ENCODE results near the gene TRAPPC6A. TPM values are rescaled to one million over a fixed set of nuclear protein-coding genes. Genes with fewer than 3 reads are reported as not detected.
A peak's percentile ranks its signal among the peaks of the same experiment; 100 is the strongest.

TRAPPC6A gene
- total and polyA plus RNA-seq, 2 of the 13 experiments (the other 11 are each of a cell fraction or from before 2014, with no cell fraction given), result 6.5 to 21.0 TPM

DNA sequence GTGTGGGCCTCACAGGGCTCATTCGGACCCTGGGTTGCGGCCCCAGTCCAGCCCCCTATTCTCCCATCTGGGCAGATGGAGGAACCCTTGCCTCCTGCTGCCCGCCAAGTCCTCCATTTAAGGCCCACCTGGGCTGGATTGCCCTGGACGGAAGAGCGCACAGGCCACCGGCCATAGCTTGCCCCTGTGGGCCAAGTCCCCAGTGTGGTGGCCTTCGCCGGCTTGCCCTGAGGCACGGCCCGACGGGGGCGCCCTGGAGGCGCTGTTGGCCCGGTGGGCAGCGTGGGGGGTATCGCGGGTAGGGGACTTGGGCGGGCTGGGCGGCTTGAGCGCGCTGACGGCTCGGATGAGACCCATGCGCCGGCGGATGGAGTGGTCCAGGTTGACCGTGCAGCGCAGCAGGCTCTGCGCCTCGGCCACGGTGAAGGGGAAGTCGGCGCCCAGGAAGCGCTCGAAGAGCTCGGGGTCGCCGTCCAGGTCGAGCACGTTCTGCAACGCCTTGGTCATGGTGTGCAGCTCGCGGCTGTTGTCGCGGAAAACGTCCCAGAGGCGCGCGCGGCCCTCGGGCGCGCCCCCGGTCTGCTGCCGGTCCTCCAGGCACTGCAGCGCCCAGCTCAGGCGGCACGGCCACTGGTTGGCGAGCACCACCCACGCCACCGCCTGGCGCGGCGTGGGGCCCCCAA, 26.1 kb downstream of the TRAPPC6A start:
- DNase-seq (ENCODE audit: low spot score), result no peak
- no peak overlapping the region for H3K9ac ChIP-seq (ENCODE audit: insufficient read depth, low read depth, low read length)
- 92% methylated on average over 55 of the region's 64 CpGs for WGBS (ENCODE audit: low lambda C conversion rate)

DNA sequence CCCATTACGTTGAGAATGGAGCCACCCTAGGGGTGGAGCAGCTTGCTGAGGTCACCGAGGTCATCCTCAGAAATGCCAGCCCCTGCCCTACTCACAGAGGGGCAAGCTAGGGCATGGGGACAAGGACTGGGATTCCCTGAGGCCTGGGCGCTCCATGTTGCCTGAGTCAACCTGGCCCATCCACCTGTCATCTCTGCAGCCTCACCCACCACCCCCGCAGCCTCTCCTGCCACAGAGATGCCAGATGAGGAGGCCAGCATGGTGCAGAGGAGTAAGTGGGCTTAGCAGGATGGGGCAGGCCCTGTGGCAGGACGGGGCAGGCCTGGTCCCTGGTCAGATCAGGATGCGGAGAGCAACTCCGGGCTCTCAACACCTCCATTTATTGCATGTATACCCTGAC, 26.7 kb downstream of the TRAPPC6A start:
- no peaks in the 10 kb centered on the region for H3K36me3 ChIP-seq (replicated peaks in 1 of 2; ENCODE audit: control insufficient read depth in 1 of 2, insufficient read depth in 2 of 2, low read length in 2 of 2)
- H3K9ac ChIP-seq (ENCODE audit: insufficient read depth, low read depth, low read length), result no peak overlapping the region
- ChIA-PET POLR2A (interaction anchor here (1.0 kb wide), 1 partner anchor 15 kb away, joined by 4 read pairs; no protein-coding TSS in a partner anchor), CTCF (ENCODE audit: low intra/inter-chr PET ratio, low total read pairs) (no interaction called here)
- H2AFZ ChIP-seq (ENCODE audit: low read length), result no peak overlapping the region
- intact Hi-C loops (cut with micrococcal nuclease; ENCODE audit: unreplicated experiment), result no loop called here
- H3K9me3 ChIP-seq (ENCODE audit: low read length), result no peaks in the 10 kb centered on the region
- no peak overlapping the region for H3K4me3 ChIP-seq (replicated peaks in 1 of 3; ENCODE audit: insufficient read depth in 1 of 3, low read depth in 2 of 3, low read length in 3 of 3)
- ATAC-seq (no peak; the same call in 2 of the 3 replicates), DNase-seq (ENCODE audit: low spot score) (no peak), FAIRE-seq (no peak)
- H3K4me2 ChIP-seq (ENCODE audit: low read depth, low read length), result peak overlapping the region; percentile 18; the same call in 1 of the 2 replicates
- H3K27ac ChIP-seq (ENCODE audit: extremely low read length, insufficient read depth, low read length), result no peak overlapping the region
- no peaks in the 10 kb centered on the region for H4K20me1 ChIP-seq (ENCODE audit: insufficient read depth, low read length)
- peaks cover 0 to 8% of the 10 kb centered on the region in 2 experiments; a peak in 1 of 5 replicates for H3K27me3 ChIP-seq (ENCODE audit: control insufficient read depth in 1 of 2, insufficient read depth in 2 of 2, low read length in 2 of 2)
- TF ChIP-seq ZZZ3 (CRISPR knock-in tag; IDR thresholded peaks at IDR 0.05; ENCODE audit: borderline replicate concordance) (0 out of 2 replicates have a peak, but pooled peaks have one; percentile 26), AGO2 (optimal IDR thresholded peaks at IDR 0.05; ENCODE audit: low read depth, low read length) (peak; percentile 49), HNRNPL (IDR thresholded peaks at IDR 0.05; ENCODE audit: low read depth, low read length) (peak; percentile 64; the same call in 1 of the 2 replicates), RBM22 (optimal IDR thresholded peaks at IDR 0.05; ENCODE audit: low read length) (no peak)
- TF ChIP-seq, protein P1, sequence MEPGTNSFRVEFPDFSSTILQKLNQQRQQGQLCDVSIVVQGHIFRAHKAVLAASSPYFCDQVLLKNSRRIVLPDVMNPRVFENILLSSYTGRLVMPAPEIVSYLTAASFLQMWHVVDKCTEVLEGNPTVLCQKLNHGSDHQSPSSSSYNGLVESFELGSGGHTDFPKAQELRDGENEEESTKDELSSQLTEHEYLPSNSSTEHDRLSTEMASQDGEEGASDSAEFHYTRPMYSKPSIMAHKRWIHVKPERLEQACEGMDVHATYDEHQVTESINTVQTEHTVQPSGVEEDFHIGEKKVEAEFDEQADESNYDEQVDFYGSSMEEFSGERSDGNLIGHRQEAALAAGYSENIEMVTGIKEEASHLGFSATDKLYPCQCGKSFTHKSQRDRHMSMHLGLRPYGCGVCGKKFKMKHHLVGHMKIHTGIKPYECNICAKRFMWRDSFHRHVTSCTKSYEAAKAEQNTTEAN (CRISPR knock-in tag; conservative IDR thresholded peaks at IDR 0.05), result no peak
- peaks cover 48% of the 10 kb centered on the region for H3K4me1 ChIP-seq (ENCODE audit: insufficient read depth, low read length)
- WGBS (ENCODE audit: low lambda C conversion rate), result no CpG with 5 or more reads among the region's 7 CpGs
- H3K79me2 ChIP-seq (ENCODE audit: insufficient read depth, low read length), result no peaks in the 10 kb centered on the region
- BruUV-seq (replicated peaks), result no TSS peak
- in situ Hi-C loops (cut with HindIII; ENCODE audit: extremely low pct_ligation_motif_present, low pct_unique_long_range_greater_than_20kb), result no loop called here

More for the DNA sequence above, 26.1 kb downstream of the TRAPPC6A start:
- Histone ChIP-seq H3K36me3 (replicated peaks in 1 of 2; ENCODE audit: control insufficient read depth in 1 of 2, insufficient read depth in 2 of 2, low read length in 2 of 2) (no peaks in the 10 kb centered on the region), H4K20me1 (ENCODE audit: insufficient read depth, low read length) (no peaks in the 10 kb centered on the region), H3K27me3 (ENCODE audit: control insufficient read depth in 1 of 2, insufficient read depth in 2 of 2, low read length in 2 of 2) (peaks cover 0 to 14% of the 10 kb centered on the region in 2 experiments; a peak in 3 of 5 replicates), H2AFZ (ENCODE audit: low read length) (no peak overlapping the region), H3K79me2 (ENCODE audit: insufficient read depth, low read length) (no peaks in the 10 kb centered on the region), H3K4me2 (ENCODE audit: low read depth, low read length) (no peak overlapping the region), H3K27ac (ENCODE audit: extremely low read length, insufficient read depth, low read length) (no peak overlapping the region), H3K4me1 (ENCODE audit: insufficient read depth, low read length) (peaks cover 54% of the 10 kb centered on the region), H3K9me3 (ENCODE audit: low read length) (no peaks in the 10 kb centered on the region), H3K4me3 (replicated peaks in 1 of 3; ENCODE audit: insufficient read depth in 1 of 3, low read depth in 2 of 3, low read length in 3 of 3) (no peak overlapping the region)
- POLR2A ChIA-PET, result interaction anchor here (1.0 kb wide), 1 partner anchor 15 kb away, joined by 4 read pairs; no protein-coding TSS in a partner anchor
- CTCF ChIA-PET (ENCODE audit: low intra/inter-chr PET ratio, low total read pairs), result no interaction called here
- no peak for ATAC-seq
- FAIRE-seq, result no peak
- in situ Hi-C loops (cut with HindIII; ENCODE audit: extremely low pct_ligation_motif_present, low pct_unique_long_range_greater_than_20kb) (no loop called here), intact Hi-C loops (cut with micrococcal nuclease; ENCODE audit: unreplicated experiment) (no loop called here)
- TF ChIP-seq AHR (CRISPR knock-in tag; IDR thresholded peaks at IDR 0.05) (no peak), ISX (CRISPR knock-in tag; conservative IDR thresholded peaks at IDR 0.05) (no peak), FOXP1 (IDR thresholded peaks at IDR 0.05) (no peak), FOXP1 (CRISPR knock-in tag; IDR thresholded peaks at IDR 0.05) (no peak), ZNF644 (CRISPR knock-in tag; IDR thresholded peaks at IDR 0.05; ENCODE audit: low read depth) (no peak), STAG1 (CRISPR knock-in tag; IDR thresholded peaks at IDR 0.05) (no peak), GLI4 (CRISPR knock-in tag; IDR thresholded peaks at IDR 0.05; ENCODE audit: borderline replicate concordance) (no peak), RFX1 (IDR thresholded peaks at IDR 0.05) (no peak), HIVEP1 (CRISPR knock-in tag; IDR thresholded peaks at IDR 0.05) (0 out of 2 replicates have a peak, but pooled peaks have one; percentile 43), AGO2 (optimal IDR thresholded peaks at IDR 0.05; ENCODE audit: low read depth, low read length) (peak; percentile 59), ZNF781 (CRISPR knock-in tag; IDR thresholded peaks at IDR 0.05; ENCODE audit: borderline replicate concordance, not compliant biosample characterization) (no peak), ZNF264 (CRISPR knock-in tag; IDR thresholded peaks at IDR 0.05) (no peak), DNMT1 (CRISPR knock-in tag; IDR thresholded peaks at IDR 0.05) (no peak)
- no TSS peak for BruUV-seq (replicated peaks)

All from HepG2 (cell line).